Thyroid gland (tissue), 4 donors: Measurements from ENCODE around the gene WDR6. TPM values are rescaled to one million over a fixed set of nuclear protein-coding genes. Genes with fewer than 3 reads are reported as not detected.

ENCODE experiments used
- DNase-seq, 2 donors: peaks; one replicate each; pipeline ENCODE4 v3.0.0-alpha.2; 2019
- H3K27ac ChIP-seq, 3 donors: fragments of 200-600 bp; sonication (generic); 1 replicate in 2 of 3; 2 replicates in 1 of 3; pipeline ENCODE4 v1.5.1; 2016 to 2019; ENCODE audit warnings: mild to moderate bottlenecking in 1 of 3, moderate library complexity in 1 of 3
- H3K27me3 ChIP-seq: fragments of 200-600 bp; sonication (generic); one replicate; pipeline ENCODE4 v1.5.1; 2019
- H3K36me3 ChIP-seq, 2 donors: fragments of 200-600 bp; sonication (generic); one replicate each; pipeline ENCODE4 v1.5.1; 2016 to 2019
- H3K4me1 ChIP-seq, 2 donors: fragments of 200-600 bp; sonication (generic); one replicate each; pipeline ENCODE4 v1.5.1; 2017 to 2019
- H3K4me3 ChIP-seq, 3 donors: fragments of 200-600 bp; sonication (generic); replicated peaks in 1 of 3; 1 replicate in 2 of 3; 2 replicates in 1 of 3; pipeline ENCODE4 v1.5.1; 2016; ENCODE audit warnings: mild to moderate bottlenecking in 1 of 3
- H3K9me3 ChIP-seq: fragments of 200-600 bp; sonication (generic); one replicate; pipeline ENCODE4 v1.5.1; 2017
- CTCF ChIP-seq, 6 experiments: fragments of 200-600 bp in 3 of 6; fragments of 450-650 bp in 3 of 6; sonication (generic) in 3 of 6; IDR thresholded peaks; one replicate each; pipeline ENCODE4 v1.5.1; 2016 to 2019; ENCODE audit warnings: antibody characterized with exemption in 6 of 6, mild to moderate bottlenecking in 2 of 6, inconsistent platforms in 1 of 6, moderate library complexity in 1 of 6
- POLR2A ChIP-seq, 2 donors: fragments of 450-650 bp; IDR thresholded peaks; one replicate each; pipeline ENCODE4 v1.6.1; 2017; ENCODE audit warnings: antibody characterized with exemption in 2 of 2, mild to moderate bottlenecking in 2 of 2, moderate library complexity in 1 of 2
- WGBS, 2 donors: methylation state at CpG; one replicate each; pipeline ENCODE4 v1.1.5; 2017; 5-methylcytosine and 5-hydroxymethylcytosine counted together
- intact Hi-C: fragments of 100-400 bp; cut with DNase I; formaldehyde crosslinking; loops from one replicate; pipeline ENCODE4 v1.15.1; 2023
- total RNA-seq, 4 donors: library from RNA; depleted of rRNA; stranded (reverse); fragments of >200 nt; gene quantifications; one replicate each; pipeline ENCODE4 v1.2.3, GENCODE V29; 2016

WDR6 gene
- total RNA-seq, 4 donors from 2014 or later, result 125 to 169 (median 149) TPM

- intact Hi-C loops, result no loop called here
- H3K4me3 ChIP-seq, result peak overlapping the region; percentile 62 to 82 (median 66)
- no peak for DNase-seq
- H3K27me3 ChIP-seq, result no peaks in the 10 kb centered on the region
- TF ChIP-seq CTCF (IDR thresholded peaks at IDR 0.05) (no peak), POLR2A (IDR thresholded peaks at IDR 0.05) (no peak)
- H3K36me3 ChIP-seq, result peaks cover 23 to 29% of the 10 kb centered on the region in 2 donors
- H3K27ac ChIP-seq, result no peak overlapping the region
- H3K4me1 ChIP-seq, result peaks cover 26 to 28% of the 10 kb centered on the region in 2 donors
- 22 to 52% methylated on average over 5 to 9 of the region's 23 CpGs for WGBS, 2 donors
- no peaks in the 10 kb centered on the region for H3K9me3 ChIP-seq
These were observed 10.2 kb downstream of the WDR6 start for GRCh38 chr3:49017229-49017970.

- H3K27me3 ChIP-seq, result no peaks in the 10 kb centered on the region
- no peaks in the 10 kb centered on the region for H3K9me3 ChIP-seq
- peak; percentile 68 to 69 for DNase-seq
- peaks cover 31 to 35% of the 10 kb centered on the region in 2 donors for H3K4me1 ChIP-seq
- H3K27ac ChIP-seq, result peak within 1 kb of the TSS; percentile 11 to 71 (median 50)
- intact Hi-C loops, result no loop called here
- 0% methylated on average over 11 of the region's 85 CpGs; no CpG with 5 or more reads in 1 of the 2 donors for WGBS, 2 donors
- peaks cover 23 to 25% of the 10 kb centered on the region in 2 donors for H3K36me3 ChIP-seq
- peak in 1 of 6 experiments; percentile 4 for TF ChIP-seq CTCF (IDR thresholded peaks at IDR 0.05)
- peak in 1 of 2 donors; percentile 71 for TF ChIP-seq POLR2A (IDR thresholded peaks at IDR 0.05)
- peak within 1 kb of the TSS; percentile 62 to 82 (median 66) for H3K4me3 ChIP-seq
These were observed 10.9 kb downstream of the WDR6 start, which contains the start of gene DALRD3 for GRCh38 chr3:49017971-49018706. DALRD3 (minus strand) TSS chr3:49018580; CDS start chr3:49018564, 16 bp downstream.

- no peak for TF ChIP-seq POLR2A (IDR thresholded peaks at IDR 0.05)
- TF ChIP-seq CTCF (IDR thresholded peaks at IDR 0.05), result no peak
- Histone ChIP-seq H3K4me1 (peaks cover 31 to 38% of the 10 kb centered on the region in 2 donors), H3K4me3 (peak overlapping the region; percentile 62 to 82 (median 66)), H3K27ac (peak overlapping the region; percentile 11 to 71 (median 50)), H3K27me3 (no peaks in the 10 kb centered on the region), H3K9me3 (no peaks in the 10 kb centered on the region), H3K36me3 (peaks cover 23 to 26% of the 10 kb centered on the region in 2 donors)
- intact Hi-C loops, result no loop called here
- no peak for DNase-seq
- WGBS, 2 donors, result 1 to 2% methylated on average over 13 to 18 of the region's 18 CpGs
These were observed 11.5 kb downstream of the WDR6 start for GRCh38 chr3:49018707-49019006.

GRCh38 chr3:49019941-49020329, 12.7 kb downstream of the WDR6 start:
- peaks cover 31 to 38% of the 10 kb centered on the region in 2 donors for H3K4me1 ChIP-seq
- H3K36me3 ChIP-seq, result peaks cover 26 to 30% of the 10 kb centered on the region in 2 donors
- no peak for TF ChIP-seq CTCF (IDR thresholded peaks at IDR 0.05)
- TF ChIP-seq POLR2A (IDR thresholded peaks at IDR 0.05), result no peak
- peak overlapping the region in 1 of 3 donors; percentile 98 for H3K4me3 ChIP-seq
- intact Hi-C loops, result loop anchor here (10.0 kb wide), 1 partner anchor 75 kb away; the partner anchor contains the start of gene QRICH1
- H3K27ac ChIP-seq, result no peak overlapping the region
- H3K27me3 ChIP-seq, result no peaks in the 10 kb centered on the region
- 34 to 36% methylated on average over 12 of the region's 12 CpGs for WGBS, 2 donors
- DNase-seq, result no peak
- no peaks in the 10 kb centered on the region for H3K9me3 ChIP-seq
